ENCODE measurements around the gene PRDM7.

DNA sequence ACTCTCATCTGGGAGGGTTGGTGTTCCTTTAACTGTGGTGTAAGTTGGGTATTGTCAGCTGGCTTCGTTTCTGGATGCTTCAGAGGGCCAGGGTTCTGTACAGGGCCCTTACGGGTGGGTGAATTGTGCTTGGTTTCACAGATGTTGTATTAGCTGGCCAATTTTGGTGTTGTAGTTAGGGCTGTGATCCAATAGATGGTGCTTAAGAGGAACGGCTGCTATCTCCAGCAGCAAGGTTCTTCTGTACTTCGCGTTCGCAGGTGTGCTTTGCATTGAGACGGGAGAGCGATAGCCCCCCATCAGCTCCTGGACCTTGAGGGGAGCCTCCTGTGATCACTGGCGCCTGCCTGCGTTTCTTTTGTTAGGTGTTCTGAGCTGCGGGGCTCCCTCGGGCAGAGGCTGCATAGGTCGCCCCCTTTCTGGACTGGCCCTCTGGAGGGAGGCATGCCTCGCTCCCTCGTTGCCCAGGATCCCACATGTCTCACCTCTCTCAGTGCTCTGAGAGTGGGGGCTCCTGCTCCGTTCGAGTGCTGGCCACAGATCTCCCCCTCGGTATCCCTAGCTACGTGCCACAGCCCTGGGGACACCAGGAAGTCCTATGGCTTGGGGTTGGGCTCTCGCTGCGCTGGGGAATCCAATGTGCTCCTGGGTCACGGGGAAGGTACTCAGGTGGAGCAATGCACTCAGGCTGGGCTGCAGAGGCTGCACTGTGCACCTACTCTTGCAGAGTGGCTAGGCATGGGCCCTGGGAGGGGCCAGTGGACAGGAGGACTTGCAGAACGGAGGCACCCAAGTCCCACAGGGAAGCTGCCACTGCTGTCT lies 837 bp upstream of the PRDM7 start:
- TF ChIP-seq, protein P1, sequence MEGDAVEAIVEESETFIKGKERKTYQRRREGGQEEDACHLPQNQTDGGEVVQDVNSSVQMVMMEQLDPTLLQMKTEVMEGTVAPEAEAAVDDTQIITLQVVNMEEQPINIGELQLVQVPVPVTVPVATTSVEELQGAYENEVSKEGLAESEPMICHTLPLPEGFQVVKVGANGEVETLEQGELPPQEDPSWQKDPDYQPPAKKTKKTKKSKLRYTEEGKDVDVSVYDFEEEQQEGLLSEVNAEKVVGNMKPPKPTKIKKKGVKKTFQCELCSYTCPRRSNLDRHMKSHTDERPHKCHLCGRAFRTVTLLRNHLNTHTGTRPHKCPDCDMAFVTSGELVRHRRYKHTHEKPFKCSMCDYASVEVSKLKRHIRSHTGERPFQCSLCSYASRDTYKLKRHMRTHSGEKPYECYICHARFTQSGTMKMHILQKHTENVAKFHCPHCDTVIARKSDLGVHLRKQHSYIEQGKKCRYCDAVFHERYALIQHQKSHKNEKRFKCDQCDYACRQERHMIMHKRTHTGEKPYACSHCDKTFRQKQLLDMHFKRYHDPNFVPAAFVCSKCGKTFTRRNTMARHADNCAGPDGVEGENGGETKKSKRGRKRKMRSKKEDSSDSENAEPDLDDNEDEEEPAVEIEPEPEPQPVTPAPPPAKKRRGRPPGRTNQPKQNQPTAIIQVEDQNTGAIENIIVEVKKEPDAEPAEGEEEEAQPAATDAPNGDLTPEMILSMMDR (IDR thresholded peaks at IDR 0.05), result no peak
- TF ChIP-seq POLR2A (IDR thresholded peaks at IDR 0.05), result no peak
